ENCODE results near the gene CTXND1.

DNA sequence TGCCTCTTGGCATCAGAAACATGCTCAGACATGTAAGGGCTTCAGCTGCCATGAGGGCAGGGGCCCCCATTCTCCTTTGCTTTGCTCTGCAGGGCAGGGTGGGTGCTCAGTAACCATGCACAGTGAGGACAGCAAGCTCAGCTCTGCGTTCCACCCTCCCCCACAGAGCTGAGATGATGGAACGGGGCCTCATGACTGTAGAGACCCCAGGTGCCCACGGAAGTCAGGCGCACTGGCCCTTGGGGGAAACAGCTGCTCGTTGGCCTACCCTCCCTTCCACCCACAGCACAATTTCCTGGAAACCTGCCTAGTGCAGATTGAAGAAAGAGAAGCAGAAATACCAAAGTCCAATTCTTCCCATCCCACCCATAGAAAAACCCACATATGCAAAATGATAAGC lies 10.5 kb downstream of the CTXND1 start:
- TF ChIP-seq CTCF (conservative IDR thresholded peaks at IDR 0.05 in 1 of 2, IDR thresholded peaks at IDR 0.05 in 1 of 2; ENCODE audit: low read depth in 1 of 2, low read length in 2 of 2) (no peak), EZH2 (IDR thresholded peaks at IDR 0.05; ENCODE audit: low read length, missing control alignments) (no peak)

Data from fibroblast of lung (primary cell).